ACC112 (cell line): ENCODE data around the gene LRP1.
A peak's percentile ranks its signal among the peaks of the same experiment; 100 is the strongest.

Experiments
- H2AFZ ChIP-seq: fragments of 200-600 bp; sonication (generic); one replicate; pipeline ENCODE4 v1.6.0; 2017; ENCODE audit warnings: antibody characterized with exemption, low read length; ENCODE audit not compliant: unreplicated experiment
- H3K27ac ChIP-seq: fragments of 200-600 bp; sonication (generic); 2 replicates; pipeline ENCODE4 v1.5.1; 2014; ENCODE audit warnings: low read depth, mild to moderate bottlenecking, antibody characterized with exemption, low read length, moderate library complexity
- H3K27me3 ChIP-seq: fragments of 200-600 bp; sonication (generic); 2 replicates; pipeline ENCODE4 v1.6.1; 2014; ENCODE audit warnings: mild to moderate bottlenecking, antibody characterized with exemption, low read length, moderate library complexity, mixed read lengths; ENCODE audit not compliant: insufficient read depth
- H3K36me3 ChIP-seq: fragments of 200-600 bp; sonication (generic); 2 replicates; pipeline ENCODE4 v1.6.1; 2016; ENCODE audit warnings: mild to moderate bottlenecking, antibody characterized with exemption, low read length, moderate library complexity, mixed read lengths; ENCODE audit not compliant: insufficient read depth
- H3K4me1 ChIP-seq: fragments of 200-600 bp; sonication (generic); one replicate; pipeline ENCODE4 v1.6.1; 2016; ENCODE audit warnings: low read length, mixed read lengths; ENCODE audit not compliant: insufficient read depth, unreplicated experiment, control insufficient read depth
- H3K4me3 ChIP-seq: fragments of 200-600 bp; sonication (generic); 2 replicates; pipeline ENCODE4 v1.5.1; 2014; ENCODE audit warnings: mild to moderate bottlenecking, low read depth, low read length
- H3K79me2 ChIP-seq: fragments of 200-600 bp; sonication (generic); one replicate; pipeline ENCODE4 v1.6.0; 2016; ENCODE audit warnings: low read length; ENCODE audit not compliant: control insufficient read depth, unreplicated experiment, insufficient read depth

The LRP1 gene

DNA sequence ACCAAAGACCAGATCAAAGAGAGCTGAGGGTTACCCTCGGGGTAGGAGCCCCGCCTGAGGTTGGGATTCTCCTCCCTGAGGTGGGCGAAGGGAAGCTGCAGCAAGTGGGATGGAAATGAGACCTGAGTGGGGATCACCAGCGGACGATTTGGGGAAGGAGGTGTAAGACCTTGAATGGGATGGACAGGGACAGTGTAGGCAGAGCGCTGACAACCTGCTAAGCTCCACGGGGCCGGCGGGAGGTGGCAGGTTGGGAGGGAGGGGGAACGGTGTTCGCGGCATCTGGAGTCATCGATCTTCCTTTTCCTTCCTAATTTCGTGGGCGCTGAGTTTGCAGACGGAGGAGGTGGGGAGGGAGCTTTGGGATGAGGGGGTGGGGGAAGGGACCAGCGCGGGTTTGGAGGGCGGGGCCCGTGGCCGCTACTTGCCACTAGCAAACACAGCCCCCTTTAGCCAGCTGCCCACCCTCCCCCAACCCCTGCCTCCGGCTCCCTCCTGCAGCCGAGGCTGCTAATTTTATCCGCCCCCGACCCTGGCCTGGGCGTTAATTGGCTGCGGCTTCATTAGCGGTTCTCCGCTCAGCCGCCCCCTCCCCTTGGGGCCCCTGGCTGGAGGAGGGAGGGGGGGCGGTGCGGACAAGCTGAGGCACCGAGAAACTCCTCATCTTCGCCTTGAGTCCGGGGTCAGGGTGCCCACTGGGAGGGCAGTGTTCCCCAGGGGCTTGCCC, 98.5 kb downstream of the LRP1 start:
- Histone ChIP-seq H3K27me3 (peaks cover under 1% of the 10 kb centered on the region; the same call in 1 of the 2 replicates), H3K4me1 (peaks cover 24% of the 10 kb centered on the region)

DNA sequence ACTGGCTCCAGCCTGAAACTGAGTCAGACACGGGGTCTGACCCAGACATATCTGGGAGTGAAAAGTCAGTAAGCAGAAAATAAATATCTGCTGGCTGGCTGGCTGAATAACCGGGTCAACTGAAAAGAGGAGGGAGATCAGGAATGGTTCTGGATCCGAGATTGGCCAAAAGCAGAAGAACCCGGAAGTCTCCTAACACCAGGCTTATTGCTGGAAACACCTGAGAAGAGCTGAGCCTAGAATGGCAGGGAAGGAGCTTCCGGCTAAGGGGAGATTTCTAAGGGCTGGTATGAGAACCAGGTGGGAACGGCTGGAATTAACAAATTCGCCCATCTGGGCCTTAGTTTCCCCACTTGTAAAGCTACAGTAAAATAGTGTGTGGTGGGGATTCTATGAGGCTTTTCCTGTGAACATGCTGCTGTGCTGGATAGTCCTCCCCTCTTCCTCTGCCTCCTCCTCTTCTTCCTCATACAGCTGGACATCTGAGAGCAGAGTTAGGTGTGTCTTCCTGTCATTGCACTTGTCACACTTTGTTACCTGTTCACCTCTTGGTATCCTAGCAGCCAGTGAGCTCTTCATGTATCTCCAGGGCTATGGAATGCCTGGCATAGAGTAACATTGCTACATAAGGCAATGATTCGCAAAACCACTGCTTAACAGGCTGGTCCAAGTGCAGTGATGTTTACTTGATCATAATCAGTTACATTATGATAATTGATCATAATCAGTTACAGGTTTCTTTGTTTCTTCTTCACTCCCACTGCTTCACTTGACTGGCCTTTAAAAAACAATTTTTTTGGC, 99.2 kb downstream of the LRP1 start:
- H3K27me3 ChIP-seq, result no peaks in the 10 kb centered on the region
- H3K27ac ChIP-seq, result no peak overlapping the region
- no peak overlapping the region for H2AFZ ChIP-seq
- H3K36me3 ChIP-seq, result peaks cover 11% of the 10 kb centered on the region; the same call in 1 of the 2 replicates
- H3K79me2 ChIP-seq, result peaks cover 30% of the 10 kb centered on the region
- peak overlapping the region; percentile 27 for H3K4me3 ChIP-seq
- peaks cover 29% of the 10 kb centered on the region for H3K4me1 ChIP-seq

More for the DNA sequence above, 98.5 kb downstream of the LRP1 start:
- peaks cover 4% of the 10 kb centered on the region; the same call in 1 of the 2 replicates for H3K36me3 ChIP-seq
- H3K4me3 ChIP-seq, result peak overlapping the region; percentile 27
- peaks cover 22% of the 10 kb centered on the region for H3K79me2 ChIP-seq
- H3K27ac ChIP-seq, result no peak overlapping the region
- H2AFZ ChIP-seq, result no peak overlapping the region

DNA sequence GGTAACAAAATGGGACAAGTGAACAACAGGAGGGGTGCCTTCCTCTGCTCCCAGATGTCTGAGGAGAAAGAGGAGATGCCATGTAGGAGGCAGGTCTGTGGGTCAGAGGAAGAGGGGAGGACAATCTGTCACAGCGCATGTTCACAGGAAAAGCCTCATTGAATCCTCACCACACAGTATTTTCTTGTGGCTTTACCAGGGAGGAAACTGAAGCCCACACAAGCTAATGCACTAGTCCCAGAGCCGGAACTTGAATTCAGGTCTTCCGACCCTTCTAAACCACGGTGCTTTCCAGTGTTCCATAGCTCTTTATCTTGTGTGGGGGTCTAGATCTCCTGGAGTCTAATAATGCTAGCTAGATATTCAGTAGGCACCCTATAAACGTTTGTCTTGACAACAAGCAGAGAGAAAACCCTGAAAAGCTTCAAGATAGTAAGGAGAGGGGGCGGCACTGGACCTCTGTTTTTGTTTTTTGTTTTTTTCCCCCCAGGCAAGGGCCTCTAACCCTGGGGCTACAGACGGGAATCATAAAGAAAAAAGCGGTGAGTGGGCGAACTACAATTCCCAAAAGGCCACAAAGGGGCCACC, 100.9 kb downstream of the LRP1 start:
- Histone ChIP-seq H3K4me3 (peak overlapping the region; percentile 86), H3K27me3 (no peaks in the 10 kb centered on the region), H3K27ac (peak overlapping the region; percentile 93), H3K79me2 (peaks cover 35% of the 10 kb centered on the region), H3K36me3 (peaks cover 23% of the 10 kb centered on the region; the same call in 1 of the 2 replicates), H2AFZ (peak overlapping the region; percentile 16), H3K4me1 (peaks cover 40% of the 10 kb centered on the region)

DNA sequence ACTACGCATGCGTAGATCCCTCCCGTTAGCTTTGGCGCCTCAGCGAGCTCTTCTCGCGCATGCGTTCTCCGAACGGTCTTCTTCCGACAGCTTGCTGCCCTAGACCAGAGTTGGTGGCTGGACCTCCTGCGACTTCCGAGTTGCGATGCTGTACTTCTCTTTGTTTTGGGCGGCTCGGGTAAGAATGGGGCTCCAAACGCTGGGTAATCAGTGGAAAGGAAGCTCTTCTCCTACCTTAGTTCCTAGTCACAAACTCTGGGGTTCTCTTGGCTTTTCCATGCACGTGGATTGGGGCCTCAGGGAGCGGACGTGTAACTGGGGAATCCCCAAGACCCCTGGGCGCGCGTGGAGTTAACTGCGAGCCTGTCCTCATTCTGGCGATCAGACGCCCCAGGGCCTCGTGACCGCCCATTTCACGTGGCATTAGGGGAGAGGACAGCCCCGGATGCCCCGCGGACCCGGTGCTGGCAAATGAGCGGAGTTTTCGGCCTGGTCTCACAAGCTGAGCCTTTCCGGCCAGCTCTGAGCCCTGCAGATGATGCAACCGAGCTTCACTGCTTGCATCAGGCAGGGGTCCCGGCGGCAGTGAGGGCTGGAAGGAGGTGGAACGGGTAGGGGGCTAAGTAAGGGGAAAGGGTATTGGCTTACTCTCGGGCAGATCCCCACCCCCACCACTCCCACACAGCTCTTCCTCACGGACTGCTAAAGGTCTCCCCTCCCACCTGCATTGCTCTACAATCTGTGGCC, 101.5 kb downstream of the LRP1 start, which contains the start of gene SHMT2:
Gene SHMT2 (plus strand): TSS at position 78 of the 747 bp plus-strand sequence. CDS start 68 bp downstream, at position 146.
- H3K27ac ChIP-seq, result peak within 1 kb of the TSS; percentile 93
- no peaks in the 10 kb centered on the region for H3K27me3 ChIP-seq
- H3K4me1 ChIP-seq, result peaks cover 47% of the 10 kb centered on the region
- peaks cover 35% of the 10 kb centered on the region for H3K79me2 ChIP-seq
- H2AFZ ChIP-seq, result peak within 1 kb of the TSS; percentile 33
- H3K4me3 ChIP-seq, result peak within 1 kb of the TSS; percentile 86
- H3K36me3 ChIP-seq, result peaks cover 23% of the 10 kb centered on the region; the same call in 1 of the 2 replicates

DNA sequence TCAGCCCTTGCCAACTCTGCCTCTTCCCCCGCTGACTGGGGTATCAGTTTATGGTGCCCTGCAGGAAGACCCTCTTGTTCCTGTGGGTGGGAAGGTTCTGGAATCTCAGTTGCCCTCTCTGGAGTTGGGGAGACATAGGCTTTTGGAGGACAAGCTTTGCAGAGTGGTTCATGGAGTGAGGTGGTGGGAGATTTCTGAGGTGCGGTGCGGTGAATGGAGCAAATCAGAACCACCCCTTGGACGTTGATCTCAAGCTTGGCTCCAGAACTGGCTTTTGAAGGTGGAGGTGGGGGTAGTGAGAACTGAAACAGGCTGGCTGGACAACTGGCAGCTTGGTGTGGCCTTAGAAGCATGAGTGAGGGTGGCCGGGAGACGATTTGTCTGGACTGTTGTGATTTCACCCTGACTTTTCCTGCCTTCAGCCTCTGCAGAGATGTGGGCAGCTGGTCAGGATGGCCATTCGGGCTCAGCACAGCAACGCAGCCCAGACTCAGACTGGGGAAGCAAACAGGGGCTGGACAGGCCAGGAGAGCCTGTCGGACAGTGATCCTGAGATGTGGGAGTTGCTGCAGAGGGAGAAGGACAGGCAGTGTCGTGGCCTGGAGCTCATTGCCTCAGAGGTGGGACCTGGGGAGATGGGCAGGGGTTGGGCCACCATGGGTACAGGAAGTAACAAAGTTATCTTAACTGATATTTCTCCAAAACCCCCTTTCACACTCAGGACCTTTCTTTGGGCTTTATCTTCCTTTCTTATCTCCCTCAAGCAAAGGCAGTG, 102.3 kb downstream of the LRP1 start:
- H2AFZ ChIP-seq, result no peak overlapping the region
- peak overlapping the region; percentile 86 for H3K4me3 ChIP-seq
- H3K79me2 ChIP-seq, result peaks cover 35% of the 10 kb centered on the region
- no peaks in the 10 kb centered on the region for H3K27me3 ChIP-seq
- H3K27ac ChIP-seq, result peak overlapping the region; percentile 93
- H3K4me1 ChIP-seq, result peaks cover 52% of the 10 kb centered on the region
- peaks cover 23% of the 10 kb centered on the region; the same call in 1 of the 2 replicates for H3K36me3 ChIP-seq

DNA sequence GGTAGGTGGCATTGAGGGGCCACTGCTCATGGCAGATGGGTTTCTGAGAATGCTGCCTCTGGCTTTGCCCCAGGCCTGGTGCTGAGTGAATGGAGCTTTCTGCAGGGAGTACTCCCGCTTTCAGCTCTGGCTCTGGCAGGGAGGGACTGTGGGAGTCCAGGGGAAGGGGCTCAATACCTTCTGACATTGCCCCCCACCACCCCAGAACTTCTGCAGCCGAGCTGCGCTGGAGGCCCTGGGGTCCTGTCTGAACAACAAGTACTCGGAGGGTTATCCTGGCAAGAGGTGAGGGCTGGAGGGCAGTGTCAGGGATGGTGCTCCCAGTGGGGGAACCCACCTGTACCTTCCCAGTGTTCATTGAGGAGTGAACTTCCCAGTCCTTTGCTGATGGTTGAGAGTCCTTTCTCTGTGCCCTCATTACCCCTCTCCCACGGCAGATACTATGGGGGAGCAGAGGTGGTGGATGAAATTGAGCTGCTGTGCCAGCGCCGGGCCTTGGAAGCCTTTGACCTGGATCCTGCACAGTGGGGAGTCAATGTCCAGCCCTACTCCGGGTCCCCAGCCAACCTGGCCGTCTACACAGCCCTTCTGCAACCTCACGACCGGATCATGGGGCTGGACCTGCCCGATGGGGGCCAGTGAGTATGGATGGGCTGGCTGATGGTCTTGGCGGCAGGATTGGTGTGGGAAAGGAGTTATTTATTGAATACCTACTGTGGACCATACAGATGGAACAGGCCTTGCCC, 103.2 kb downstream of the LRP1 start:
- peak overlapping the region; percentile 86 for H3K4me3 ChIP-seq
- H2AFZ ChIP-seq, result no peak overlapping the region
- H3K36me3 ChIP-seq, result peaks cover 23% of the 10 kb centered on the region; the same call in 1 of the 2 replicates
- H3K27me3 ChIP-seq, result no peaks in the 10 kb centered on the region
- peaks cover 35% of the 10 kb centered on the region for H3K79me2 ChIP-seq
- H3K4me1 ChIP-seq, result peaks cover 54% of the 10 kb centered on the region
- peak overlapping the region; percentile 93; the same call in 1 of the 2 replicates for H3K27ac ChIP-seq

DNA sequence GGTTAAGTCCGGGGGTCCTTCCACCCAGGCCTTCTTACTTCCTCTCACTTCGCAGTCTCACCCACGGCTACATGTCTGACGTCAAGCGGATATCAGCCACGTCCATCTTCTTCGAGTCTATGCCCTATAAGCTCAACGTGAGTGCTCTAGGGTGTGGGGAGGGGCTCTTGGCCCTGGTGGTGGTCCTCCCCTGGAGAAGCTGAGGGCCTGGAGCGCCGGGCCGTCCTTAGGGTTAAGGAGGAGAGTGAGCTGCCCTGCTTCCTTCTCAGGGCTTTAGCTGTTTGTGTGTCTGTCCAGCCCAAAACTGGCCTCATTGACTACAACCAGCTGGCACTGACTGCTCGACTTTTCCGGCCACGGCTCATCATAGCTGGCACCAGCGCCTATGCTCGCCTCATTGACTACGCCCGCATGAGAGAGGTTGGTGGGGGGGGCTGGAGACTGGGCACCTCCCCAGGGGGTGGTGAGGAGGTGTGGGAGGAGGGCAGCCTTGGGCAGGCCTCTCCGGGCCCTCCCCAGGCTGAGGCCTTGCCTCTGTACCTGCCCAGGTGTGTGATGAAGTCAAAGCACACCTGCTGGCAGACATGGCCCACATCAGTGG, 104.0 kb downstream of the LRP1 start:
- Histone ChIP-seq H3K36me3 (peaks cover 23% of the 10 kb centered on the region; the same call in 1 of the 2 replicates), H3K4me3 (peak overlapping the region; percentile 86; the same call in 1 of the 2 replicates), H3K27ac (no peak overlapping the region), H2AFZ (no peak overlapping the region), H3K4me1 (peaks cover 51% of the 10 kb centered on the region), H3K79me2 (peaks cover 35% of the 10 kb centered on the region), H3K27me3 (no peaks in the 10 kb centered on the region)

DNA sequence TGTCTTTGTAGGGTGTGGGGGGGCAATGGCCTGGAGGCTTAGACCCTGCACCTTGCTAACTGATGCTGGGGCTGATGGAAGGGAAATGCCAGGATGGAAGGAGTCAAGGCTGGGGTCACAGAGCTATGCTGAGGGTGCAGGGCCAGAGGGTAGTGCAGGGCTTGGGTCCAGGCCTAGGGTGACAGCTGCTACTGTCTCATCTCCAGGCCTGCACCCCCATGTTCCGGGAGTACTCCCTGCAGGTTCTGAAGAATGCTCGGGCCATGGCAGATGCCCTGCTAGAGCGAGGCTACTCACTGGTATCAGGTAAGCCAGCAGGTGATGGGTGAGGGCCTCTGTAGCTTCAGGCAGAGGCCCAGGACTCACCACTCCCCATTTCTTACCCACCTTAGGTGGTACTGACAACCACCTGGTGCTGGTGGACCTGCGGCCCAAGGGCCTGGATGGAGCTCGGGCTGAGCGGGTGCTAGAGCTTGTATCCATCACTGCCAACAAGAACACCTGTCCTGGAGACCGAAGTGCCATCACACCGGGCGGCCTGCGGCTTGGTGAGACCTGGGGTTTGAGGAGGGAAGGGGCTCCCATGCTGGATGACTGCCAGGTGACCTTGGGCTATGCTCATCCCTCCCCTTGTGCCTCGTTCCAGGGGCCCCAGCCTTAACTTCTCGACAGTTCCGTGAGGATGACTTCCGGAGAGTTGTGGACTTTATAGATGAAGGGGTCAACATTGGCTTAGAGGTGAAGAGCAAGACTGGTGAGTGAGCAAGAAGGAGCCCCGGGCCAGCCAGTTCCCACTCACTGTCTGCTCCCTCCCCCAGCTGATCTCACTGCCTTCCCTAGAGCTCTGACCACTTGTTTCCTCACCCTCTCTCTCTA, 105.3 kb downstream of the LRP1 start:
- Histone ChIP-seq H3K79me2 (peaks cover 35% of the 10 kb centered on the region), H3K4me1 (peaks cover 47% of the 10 kb centered on the region), H3K27ac (peak overlapping the region; percentile 81), H2AFZ (no peak overlapping the region), H3K4me3 (no peak overlapping the region), H3K36me3 (peaks cover 23% of the 10 kb centered on the region; the same call in 1 of the 2 replicates), H3K27me3 (no peaks in the 10 kb centered on the region)
